Activated CD8-positive, alpha-beta memory T cell treated with anti-CD3 and anti-CD28 coated beads for 1 hour (primary cell): Measurements from ENCODE around the gene ANKS1B.

Experiments used
- DNase-seq, 2 donors: peaks; one replicate each; pipeline ENCODE4 v3.0.0-alpha.2; 2020; ENCODE audit warnings: low read depth in 1 of 2; ENCODE audit errors: extremely low read depth in 1 of 2

ANKS1B gene

DNA sequence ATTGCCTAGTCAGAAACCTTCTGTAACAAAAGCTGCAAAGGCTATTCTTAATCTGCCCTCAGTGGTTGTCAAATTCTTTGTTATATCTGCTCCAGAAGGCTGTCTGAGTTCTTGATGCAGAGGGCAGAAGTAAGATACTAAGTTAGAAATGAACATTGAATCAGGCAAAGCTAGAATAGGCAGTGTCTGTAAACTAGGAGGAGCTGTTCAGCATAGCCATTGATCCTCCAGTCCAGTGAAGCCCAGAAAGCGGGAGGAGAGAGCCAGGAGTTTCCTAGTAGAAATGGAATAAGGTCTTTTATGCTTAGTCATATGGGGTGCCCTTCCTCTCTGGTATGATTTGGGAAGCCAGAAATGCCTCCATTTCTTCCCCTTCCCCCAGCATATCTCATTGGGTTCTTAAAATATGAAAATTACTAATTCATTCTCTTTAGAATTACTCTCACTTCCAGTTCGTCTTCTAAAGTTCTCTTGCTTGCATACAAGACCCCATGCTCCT, 1263.5 kb downstream of the ANKS1B start:
- no peak for DNase-seq

DNA sequence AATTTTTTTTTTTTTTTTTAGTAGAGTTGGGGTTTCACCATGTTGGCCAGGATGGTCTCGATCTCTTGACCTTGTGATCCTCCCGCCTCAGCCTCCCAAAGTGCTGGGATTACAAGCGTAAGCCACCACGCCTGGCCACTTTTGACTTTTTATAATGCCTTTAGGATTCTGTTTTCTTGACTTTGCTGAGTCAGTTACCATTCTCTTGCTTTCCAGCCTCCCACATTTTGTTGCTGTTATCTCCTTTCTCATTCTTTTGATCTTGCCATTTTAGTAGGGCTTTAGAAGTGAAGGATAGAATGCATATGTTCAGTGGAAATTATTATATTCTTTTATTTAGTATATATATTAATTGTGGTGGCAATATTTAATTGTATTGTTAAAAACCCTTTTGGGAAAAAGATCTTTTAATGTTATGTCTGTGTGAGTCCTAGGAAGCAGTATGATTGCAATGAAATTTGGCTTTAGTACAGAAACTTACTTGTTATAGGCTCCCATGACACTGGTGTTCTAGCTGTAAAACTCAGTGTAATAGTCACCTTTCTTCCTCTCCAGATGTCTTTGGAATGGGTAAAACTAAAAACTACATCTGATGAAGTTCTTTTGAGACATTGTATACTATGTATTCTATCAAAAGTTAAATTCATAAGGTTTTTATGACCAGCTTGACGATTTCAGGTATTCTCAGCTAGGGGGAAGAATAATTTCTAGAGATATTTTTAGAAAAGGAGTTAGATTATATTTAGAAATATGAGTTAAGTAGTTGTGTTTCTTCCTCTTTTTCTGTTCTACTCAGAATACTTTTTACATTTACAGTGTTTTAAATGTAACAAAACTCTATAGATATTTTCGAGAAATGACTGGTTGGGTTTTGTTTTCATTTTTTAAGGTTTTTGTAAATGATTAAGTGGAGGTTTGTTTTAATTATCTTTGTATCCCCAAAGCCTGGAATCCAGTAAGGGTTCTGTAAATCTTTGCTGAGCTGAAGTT, 1264.9 kb downstream of the ANKS1B start:
- DNase-seq, result no peak

DNA sequence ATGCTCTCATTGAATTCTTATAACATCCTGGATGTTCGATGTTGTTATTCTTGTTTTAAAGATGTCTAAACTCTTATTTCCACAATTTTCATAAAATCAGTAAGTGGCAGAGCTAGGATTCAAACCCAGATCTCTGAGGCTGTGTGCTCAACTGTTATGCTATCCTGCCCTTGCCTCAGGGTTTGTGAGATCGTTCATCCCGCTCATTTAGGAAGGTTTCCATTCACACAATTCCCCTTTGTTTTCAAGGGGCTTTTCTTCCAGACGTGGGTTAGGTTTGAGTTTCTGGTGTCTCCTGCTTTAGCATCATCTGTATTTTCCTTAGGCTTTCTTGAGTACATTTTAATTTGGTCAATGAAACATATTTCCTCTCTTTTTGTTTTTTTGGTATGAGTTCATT, 1270.3 kb downstream of the ANKS1B start:
- DNase-seq, result no peak

DNA sequence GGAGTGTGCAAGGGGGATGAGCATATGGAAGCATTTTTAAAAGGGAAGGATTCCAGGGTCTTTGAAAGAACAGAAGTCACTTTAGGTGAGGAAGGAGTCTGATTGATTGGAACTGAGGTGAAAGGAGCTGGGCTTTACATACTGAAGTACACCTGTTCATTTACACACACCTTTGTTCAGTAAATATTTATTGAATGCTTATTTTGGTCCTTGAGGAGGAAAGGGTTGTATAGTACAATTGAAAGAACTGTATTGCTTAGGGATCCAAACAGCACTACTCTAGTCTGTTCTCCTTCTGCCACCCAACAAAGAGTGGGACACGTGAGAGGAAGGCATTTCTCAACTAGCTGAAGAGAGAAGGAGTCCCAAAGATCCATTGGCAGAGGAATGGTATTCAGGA, 1275.7 kb downstream of the ANKS1B start:
- DNase-seq, result no peak

DNA sequence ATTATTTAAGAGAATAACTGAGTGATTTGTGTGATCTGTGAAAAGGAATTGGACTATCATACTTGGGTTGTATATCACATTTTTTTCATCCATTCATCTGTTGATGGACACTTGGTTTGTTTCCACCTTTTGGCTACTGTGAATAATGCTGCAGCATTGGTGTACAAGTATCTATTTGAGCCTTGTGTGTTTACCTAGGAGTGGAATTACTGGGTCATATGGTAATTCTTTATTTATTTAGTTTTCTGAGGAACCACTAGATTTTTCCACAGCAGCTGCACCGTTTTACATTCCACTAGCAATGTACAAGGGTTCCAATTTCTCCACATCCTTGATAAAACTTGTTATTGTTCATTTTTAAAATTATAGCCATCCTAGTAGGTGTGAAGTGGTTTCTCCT, 1283.6 kb downstream of the ANKS1B start:
- no peak for DNase-seq

DNA sequence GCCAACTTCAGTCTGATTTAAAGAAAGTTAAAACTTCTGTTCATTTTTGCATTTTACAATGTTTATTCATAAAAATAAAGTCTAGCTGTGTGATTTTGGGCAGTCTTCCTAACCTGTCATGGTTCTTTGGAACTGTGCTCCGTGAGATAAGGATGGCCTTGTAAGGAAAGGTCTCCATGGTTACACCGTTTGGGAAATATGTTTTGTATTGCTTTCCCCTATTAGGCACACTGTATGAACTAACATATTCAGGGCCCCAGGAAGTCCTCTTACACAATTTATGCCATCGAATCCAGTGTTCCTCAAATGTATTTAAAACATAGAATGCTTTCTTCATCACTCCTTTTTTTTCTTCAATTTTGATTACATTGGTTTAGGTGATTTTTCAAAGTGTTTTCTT, 1285.2 kb downstream of the ANKS1B start:
- no peak for DNase-seq

DNA sequence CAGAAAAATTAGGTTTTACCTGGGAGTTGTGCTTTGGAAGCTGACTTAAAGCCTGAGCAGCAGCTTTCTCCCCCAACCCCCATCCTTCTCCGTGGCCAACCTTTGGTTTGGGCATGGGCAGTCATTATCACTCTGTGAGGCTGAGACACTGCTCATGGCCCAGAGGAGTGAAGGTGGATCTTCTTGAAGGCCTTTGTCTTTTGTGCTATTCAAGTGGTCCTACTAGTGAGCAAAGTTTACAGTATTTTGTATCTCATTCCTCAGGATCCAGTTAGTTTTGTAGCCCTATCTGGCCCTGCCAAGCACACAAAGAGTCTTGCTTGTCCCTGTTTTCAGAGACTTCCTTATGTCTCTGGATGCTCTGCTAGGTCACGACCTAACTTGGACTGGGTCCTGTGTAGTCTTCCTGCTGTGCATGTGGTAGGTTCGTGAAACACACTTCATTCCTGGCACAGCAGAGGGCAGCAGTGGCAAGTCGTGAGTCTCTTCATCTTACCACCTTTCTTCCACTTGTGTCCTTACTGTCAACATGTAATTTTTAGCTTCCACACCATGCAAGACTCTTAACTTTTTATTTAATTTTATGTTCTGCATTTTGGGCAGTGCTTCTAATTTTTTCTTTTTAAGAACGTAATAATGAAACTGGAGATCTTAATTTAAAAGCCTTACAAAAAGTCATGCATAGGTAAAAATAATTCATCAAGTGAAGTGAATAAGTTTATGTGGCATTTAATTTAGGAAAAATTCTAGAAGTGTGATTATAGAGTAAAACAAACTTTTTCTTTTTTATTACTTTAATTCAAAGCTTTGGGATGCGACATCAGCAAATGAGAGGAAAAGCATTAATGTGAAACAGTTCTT, 1285.9 kb downstream of the ANKS1B start:
- DNase-seq, result peak in 1 of 2 donors; percentile 1

DNA sequence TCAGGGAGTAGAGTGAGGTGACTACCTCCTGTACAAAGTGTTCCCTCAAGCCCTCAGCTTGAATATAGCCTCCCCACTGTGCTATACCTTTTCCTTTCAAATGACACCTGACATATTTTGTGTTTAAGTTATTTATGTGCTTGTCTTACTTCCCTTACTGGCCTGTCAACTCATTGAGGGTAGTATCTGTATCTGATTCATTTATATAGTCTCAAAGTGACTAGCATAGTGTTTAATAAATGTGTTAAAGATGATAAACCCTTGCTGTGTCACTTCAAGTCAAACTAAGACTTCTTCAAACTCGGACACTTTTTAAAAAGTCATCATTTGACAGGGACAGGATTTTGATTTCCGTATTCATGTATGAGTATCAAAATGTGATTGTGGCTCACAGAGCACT, 1287.5 kb downstream of the ANKS1B start:
- no peak for DNase-seq

DNA sequence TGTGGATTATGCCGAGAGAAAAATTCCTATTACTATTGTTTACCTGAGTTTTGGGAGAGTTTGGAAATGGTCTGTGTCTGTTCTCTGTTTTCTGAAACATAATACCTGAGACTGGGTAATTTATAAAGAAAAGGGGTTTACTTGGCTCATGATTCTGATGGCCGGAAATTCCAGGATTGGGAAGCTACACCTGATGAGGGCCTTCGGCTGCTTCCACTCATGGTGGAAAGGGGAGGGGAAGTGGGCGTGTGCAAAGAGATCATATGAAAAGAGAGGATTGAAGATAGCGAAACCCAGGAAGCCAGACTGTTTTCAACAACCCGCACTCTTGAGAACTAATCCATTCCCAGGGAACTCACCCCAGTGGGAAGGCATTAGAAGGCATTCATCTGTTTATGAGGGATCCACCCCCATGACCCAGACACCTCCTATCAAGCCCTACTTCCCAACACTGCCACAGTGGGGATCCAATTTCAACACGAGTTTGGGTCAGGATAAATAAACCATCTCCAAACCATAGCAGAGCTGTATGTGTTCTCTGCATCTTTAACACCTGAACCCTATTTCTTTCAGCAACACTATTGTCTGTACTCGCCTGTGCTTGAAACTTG, 1288.6 kb downstream of the ANKS1B start:
- DNase-seq, result no peak

DNA sequence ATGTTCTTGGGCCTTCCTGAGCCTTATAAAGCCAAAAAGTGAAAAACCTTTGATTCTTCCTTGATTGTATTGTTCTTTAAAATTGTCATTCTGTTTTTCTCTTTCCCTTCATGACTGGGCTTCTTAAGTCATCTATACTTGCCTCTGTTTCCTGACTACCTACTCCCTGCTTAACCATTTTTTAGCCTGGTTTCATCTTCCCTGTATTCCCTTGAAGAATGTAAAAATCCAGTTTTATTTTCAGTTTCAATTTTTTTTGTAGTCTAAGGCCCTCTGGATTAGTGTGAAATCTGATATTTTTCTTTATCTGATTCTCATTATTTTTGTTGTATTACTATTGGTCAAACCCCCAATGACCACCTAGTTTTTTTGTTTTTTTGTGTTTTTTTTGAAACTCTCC, 1293.4 kb downstream of the ANKS1B start:
- DNase-seq, result no peak

DNA sequence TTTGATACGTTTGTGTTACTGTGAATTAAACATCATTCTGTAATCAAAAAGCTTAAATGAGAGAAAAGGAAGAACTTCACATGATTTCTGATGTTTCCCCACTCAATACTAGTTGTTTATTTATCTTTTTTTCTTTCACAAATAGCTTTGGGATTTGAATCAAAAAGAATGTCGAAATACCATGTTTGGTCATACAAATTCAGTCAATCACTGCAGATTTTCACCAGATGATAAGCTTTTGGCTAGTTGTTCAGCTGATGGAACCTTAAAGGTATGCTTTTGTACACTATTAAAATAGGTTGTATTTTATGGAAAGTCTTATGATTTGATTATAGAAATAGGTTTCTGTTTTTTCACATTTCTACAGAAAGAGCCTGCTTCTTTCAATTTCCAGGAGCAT, 1298.1 kb downstream of the ANKS1B start:
- DNase-seq, result no peak
